HG03558 (cell line): ENCODE measurements around the gene CACNG3.
"Not testable (repeated sequence)": the region's sequence is repeated elsewhere in the genome, so short reads cannot be mapped to it uniquely, and the experiment has no call there.

Experiments
- ATAC-seq: cut with Tn5 transposase; IDR thresholded peaks from one replicate; pipeline ENCODE4 v1.9.1; 2021; ENCODE audit warnings: moderate number of reproducible peaks; ENCODE audit not compliant: unreplicated experiment; ENCODE audit errors: extremely low read depth

The CACNG3 gene

GRCh38 chr16:24273508-24274182 is 17.5 kb downstream of the CACNG3 start:
- no peak for ATAC-seq

DNA sequence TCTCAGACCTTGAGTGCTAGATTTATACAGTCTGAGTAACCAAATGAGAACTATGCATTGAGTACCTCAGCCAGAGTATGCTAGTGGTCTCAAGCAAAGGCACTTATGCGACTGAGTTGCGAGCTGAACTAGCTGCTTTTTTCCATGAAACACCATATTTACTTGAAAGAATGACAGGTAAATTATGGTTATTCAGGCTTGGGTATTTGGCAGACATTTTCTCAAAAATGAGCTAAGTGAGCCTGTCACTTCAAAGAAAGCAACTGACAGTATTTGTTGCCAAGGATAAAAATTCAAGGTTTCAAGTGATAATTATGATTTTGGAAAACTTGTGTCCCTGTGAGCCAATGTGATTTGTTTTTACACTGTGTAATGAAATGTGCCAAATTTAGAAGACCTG is 19.3 kb downstream of the CACNG3 start:
- no peak for ATAC-seq

- no peak for ATAC-seq
Observed at GRCh38 chr16:24279982-24280515, 23.9 kb downstream of the CACNG3 start.

- ATAC-seq = no peak
Observed at GRCh38 chr16:24281466-24281865, 25.3 kb downstream of the CACNG3 start.

DNA sequence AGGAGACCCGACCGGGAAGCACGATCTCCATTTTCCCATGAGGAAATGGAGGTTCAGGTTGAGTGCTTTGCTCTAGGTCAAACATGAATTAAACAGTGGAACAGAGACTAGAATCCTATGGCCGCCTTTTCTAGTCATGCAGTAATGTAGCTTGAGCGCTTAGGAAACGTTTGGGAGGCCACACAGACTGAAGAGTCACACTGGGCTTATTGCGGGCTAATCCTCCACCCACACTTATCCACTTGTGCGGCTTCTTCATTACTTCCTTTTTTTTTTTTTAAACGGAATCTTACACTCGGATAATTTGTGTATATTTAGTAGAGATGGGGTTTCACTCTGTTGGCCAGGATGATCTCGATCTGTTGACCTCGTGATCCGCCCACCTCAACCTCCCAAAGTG is 26.0 kb downstream of the CACNG3 start:
- ATAC-seq = no peak

DNA sequence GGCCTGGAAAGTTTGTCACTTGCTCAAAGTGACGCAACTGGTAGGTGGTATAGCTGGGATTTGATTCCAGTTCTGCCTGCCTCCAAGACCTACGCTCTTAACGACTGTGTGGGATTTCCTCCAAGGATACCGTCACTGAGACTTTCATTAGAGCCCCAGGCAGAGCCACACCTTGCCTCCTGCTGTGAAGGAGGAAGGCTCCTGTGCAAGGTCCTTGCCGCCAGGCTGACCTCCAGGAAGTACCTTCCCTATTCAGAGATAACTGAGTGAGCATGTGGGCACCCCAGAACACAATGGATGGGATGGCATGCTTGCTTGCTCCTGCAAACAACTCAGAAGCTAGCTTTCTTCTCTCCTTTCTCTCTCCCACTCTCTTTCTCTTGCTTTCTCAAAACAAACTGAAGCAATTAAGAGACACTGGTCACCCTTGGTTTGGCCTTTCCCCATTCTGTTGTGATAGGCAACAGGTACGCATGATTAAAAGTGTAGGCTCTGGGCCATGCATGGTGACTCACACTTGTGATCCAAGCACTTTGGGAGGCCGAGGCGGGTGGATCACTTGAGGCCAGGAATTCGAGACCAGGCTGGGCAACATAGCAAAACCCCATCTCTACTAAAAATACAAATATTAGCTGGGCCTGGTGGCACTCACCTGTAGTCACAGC is 30.7 kb downstream of the CACNG3 start:
- ATAC-seq = no peak

DNA sequence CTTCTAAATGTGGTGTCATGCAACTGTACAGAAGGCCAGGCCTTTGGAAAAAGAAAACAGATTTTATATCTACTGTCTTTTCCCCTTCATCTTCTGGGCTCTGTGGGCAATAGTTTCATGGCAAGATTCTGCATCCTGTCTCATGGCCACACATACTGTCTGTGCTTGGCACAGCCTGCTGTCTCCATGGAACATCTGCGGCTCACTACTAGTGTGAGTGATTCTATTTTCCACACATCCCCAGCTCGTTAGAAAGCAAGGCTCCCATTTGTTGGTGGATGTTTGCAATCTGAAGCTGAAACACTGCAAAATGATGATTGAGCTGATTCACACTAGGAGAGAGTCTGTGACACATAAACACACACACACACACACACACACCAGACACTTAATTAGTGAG is 32.4 kb downstream of the CACNG3 start:
- no peak for ATAC-seq

DNA sequence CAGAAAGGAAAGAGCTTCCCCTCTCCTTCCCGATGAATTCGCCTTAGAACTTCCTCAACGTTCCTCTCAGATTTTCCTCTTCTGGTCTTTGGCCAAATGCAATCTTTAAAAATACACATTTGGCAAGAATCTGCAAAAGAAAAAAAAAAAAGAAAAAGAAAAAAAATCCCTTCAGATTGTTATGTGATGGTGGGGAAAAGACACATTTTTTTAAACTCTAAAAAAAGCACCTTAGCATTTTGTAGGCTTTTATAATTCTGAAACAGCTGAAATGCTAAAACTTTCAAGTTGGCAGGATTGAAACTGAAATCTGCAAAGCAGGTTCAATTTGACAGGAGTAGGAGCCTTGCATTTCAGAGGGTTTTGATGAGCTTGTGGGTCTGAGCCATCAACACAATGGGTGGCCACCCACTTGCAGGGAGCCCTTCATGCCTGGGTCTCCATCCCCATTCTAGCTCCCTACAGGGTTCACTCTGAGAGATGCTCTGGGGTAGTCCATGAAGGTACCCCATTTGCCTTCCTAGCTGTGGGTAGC is 33.1 kb downstream of the CACNG3 start:
- no peak for ATAC-seq

DNA sequence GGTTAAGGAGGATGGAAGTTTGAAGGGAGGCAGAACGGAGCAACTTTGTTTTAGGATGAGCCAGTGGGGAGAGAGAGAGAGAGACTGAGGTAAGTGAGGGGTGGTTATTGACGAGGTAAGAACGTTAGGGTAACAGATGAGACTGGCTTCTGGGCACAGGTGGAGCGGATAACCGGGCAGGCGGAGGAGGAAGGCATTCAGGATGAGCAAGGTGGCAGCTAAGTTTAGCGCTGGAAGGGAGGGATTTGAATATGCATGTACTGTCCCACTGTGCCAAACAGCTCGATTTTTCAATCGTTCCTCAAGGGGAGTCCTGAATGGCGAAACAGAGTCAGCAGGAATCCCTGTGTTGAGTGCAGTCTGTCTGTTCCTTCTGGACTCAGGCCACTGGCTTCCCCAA is 35.8 kb downstream of the CACNG3 start:
- no peak for ATAC-seq

- no peak for ATAC-seq
Observed at GRCh38 chr16:24294131-24294530, 38.0 kb downstream of the CACNG3 start.

DNA sequence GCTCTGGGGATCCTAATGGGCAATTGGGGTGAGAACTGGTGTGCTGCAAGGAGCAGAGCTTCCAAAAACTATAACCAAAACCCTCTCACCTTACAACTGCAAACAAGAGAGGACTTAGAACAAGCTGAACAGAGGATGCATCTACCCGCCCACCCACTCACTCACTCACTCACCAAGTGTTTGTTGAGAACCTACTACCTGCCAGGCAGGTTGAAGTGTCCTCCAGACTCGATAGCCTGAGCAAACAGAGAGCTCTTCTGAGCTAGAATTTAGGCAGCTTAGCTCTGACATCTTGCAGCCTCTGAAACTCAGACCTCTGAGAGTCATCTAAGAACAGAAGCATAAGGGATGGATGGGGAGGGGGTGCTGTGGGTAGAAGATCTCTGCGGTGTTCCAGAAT is 41.2 kb downstream of the CACNG3 start:
- ATAC-seq = no peak

- no peak for ATAC-seq
Observed at GRCh38 chr16:24298548-24299167, 42.5 kb downstream of the CACNG3 start.

DNA sequence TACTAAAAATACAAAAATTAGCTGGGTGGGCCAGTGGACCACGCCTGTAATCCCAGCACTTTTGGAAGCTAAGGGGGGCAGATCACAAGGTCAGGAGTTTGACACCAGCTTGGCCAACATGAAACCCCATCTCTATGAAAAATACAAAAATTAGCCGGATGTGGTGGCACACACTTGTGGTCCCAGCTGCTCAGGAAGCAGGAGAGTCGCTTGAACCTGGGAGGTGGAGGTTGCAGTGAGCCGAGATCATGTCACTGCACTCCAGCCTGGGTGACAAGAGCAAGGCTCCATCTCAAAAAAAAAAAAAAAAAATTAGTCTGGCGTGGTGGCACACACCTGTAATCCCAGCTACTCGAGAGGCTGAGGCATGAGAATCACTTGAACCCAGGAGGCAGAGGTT is 44.6 kb downstream of the CACNG3 start:
- not testable (repeated sequence) for ATAC-seq

- no peak for ATAC-seq
Observed at GRCh38 chr16:24302636-24303035, 46.5 kb downstream of the CACNG3 start.

GRCh38 chr16:24308200-24308599 is 52.1 kb downstream of the CACNG3 start:
- ATAC-seq = no peak

DNA sequence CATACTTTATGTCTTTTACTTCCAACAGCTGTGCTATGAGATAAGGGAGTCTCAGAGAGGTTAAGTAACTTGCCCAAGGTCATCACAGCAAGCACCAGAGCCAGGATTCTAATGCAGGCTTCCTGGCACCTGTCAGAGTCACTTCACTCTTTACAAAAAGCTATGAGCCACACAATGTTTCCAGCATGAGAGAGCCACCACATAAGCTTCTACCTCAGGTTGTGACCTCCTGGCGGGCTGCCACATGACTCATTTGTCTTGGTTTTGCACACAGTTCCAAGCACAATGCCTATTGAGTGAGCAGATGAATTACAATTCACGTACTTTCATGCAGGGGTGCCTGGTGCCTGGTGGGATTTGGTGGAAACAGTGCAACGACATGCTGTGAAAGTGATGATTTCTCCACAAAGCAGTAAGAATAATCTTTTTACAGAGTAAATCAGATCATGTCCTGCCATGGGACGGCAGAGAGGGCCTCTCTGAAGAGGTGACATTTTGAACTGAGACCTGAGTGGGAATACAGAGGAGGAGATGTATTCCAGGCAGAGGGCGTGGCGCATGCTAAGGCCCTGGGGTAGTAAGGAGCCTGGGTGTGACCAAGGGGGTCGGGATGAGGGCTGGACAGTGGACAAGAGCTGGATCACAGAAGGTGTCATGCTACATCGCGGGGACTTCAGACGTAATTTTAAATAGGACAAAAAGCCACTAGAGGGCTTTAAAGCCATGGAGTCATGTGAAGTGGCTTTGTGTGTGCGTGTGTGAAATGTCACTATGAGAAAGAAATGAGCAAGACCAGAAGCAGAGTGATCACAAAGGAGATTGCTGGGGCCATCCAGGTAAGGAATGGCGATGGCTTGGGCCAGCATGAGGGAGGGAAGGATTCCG is 53.4 kb downstream of the CACNG3 start:
- no peak for ATAC-seq

DNA sequence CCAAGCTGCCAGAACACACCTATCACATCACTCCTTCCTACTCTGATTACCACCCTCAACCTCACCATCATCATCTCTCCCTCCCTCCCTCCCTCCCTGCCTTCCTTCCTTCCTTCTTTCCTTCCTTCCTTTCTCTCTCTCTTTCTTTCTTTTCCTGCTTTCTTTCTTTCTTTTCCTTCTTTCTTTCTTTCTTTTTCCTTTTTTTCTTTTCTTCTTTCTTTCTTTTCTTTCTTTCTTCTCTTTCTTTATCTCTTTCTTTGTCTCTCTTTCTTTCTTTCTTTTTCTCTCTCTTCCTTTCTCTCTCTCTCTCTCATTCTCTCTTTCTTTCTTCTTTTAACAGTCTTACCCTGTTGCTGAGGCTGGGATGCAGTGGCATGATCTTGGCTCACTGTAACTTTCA is 59.2 kb downstream of the CACNG3 start:
- no peak for ATAC-seq

GRCh38 chr16:24318680-24319079 is 62.5 kb downstream of the CACNG3 start:
- no peak for ATAC-seq

DNA sequence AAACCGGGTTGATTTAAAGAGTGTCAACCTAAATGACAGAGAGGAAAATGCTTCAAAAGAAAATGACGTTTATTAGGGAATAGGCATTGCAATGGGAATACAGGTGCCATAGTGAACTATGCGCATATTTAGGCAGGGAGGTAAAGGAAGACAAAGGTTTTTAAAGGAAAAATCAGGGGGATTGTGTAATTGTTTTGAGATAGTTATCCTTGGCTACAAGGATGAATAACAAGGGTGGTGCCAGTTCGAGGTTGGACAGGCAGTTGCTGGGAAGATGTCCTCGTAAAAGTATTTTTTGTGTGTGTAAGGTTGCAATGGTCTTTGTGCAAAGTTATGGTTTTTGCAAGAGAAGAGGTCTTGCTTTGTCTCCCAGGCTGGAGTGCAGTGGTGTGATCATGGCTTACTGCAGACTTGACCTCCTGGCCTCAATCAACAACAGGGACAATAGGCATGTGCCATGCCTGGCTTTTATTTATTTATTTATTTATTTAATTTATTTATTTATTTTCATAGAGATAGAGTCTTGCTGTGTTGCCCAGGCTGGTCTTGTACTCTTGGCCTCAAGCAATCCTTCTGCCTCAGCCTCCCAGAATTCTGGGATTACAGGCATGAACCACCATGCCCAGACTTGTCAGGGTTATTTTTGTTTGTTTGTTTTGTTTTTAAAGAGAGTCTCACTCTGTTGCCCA is 63.1 kb downstream of the CACNG3 start:
- ATAC-seq = no peak

GRCh38 chr16:24322106-24322505 is 66.0 kb downstream of the CACNG3 start:
- no peak for ATAC-seq
